ENCODE data around the gene PANK2. TPM values are rescaled to one million over a fixed set of nuclear protein-coding genes. Genes with fewer than 3 reads are reported as not detected.

PANK2 gene
- total RNA-seq, 1 experiment from 2014 or later, result 41.6 TPM

- no peaks in the 10 kb centered on the region for H3K79me2 ChIP-seq (ENCODE audit: insufficient read depth, low read length)
- H3K9ac ChIP-seq (ENCODE audit: low read length), result no peak overlapping the region
- intact Hi-C loops (cut with micrococcal nuclease), result no loop called here
- BruUV-seq (replicated peaks), result no TSS peak
- ATAC-seq, result no peak
- no peak overlapping the region for H3K4me3 ChIP-seq (replicated peaks in 1 of 2; ENCODE audit: low read depth in 1 of 2, low read length in 2 of 2)
- no peaks in the 10 kb centered on the region for H3K4me1 ChIP-seq (ENCODE audit: control insufficient read depth in 1 of 2, insufficient read depth in 2 of 2, low read length in 2 of 2)
- H3K27ac ChIP-seq (ENCODE audit: low read depth, low read length), result no peak overlapping the region
- H3K36me3 ChIP-seq (ENCODE audit: control insufficient read depth in 1 of 2, insufficient read depth in 2 of 2, low read length in 2 of 2), result no peaks in the 10 kb centered on the region; a peak in 1 of 4 replicates
- H3K27me3 ChIP-seq (ENCODE audit: insufficient read depth, low read length), result no peaks in the 10 kb centered on the region
- no peaks in the 10 kb centered on the region for H4K20me1 ChIP-seq (ENCODE audit: insufficient read depth)
- no peak overlapping the region for H2AFZ ChIP-seq (ENCODE audit: low read depth, low read length, poor library complexity, severe bottlenecking)
- CTCF ChIA-PET, result no interaction called here
- RAD21 ChIA-PET (ENCODE audit: low non-redundant PET in 1 of 2, low total read pairs in 2 of 2, uncharacterized antibody in 2 of 2, unreplicated experiment in 2 of 2), result no interaction called here
- no peaks in the 10 kb centered on the region for H3K9me2 ChIP-seq (ENCODE audit: insufficient read depth)
- H3K9me3 ChIP-seq (ENCODE audit: control insufficient read depth in 1 of 2, insufficient read depth in 1 of 2, low read depth in 1 of 2, low read length in 2 of 2), result no peaks in the 10 kb centered on the region
- no peak for TF ChIP-seq SRF (IDR thresholded peaks at IDR 0.05; ENCODE audit: low read depth)
- no peak for TF ChIP-seq ZBTB33 (IDR thresholded peaks at IDR 0.05; ENCODE audit: extremely low read depth, insufficient replicate concordance, low read length)
- TF ChIP-seq SP1 (IDR thresholded peaks at IDR 0.05; ENCODE audit: low read depth), result no peak
- TF ChIP-seq EZH2 (IDR thresholded peaks at IDR 0.05), result no peak
- TF ChIP-seq CTCF (IDR thresholded peaks at IDR 0.05 in 2 of 3, conservative IDR thresholded peaks at IDR 0.05 in 1 of 3; ENCODE audit: borderline replicate concordance in 1 of 3, insufficient read depth in 1 of 3, low read depth in 2 of 3, low read length in 2 of 3), result no peak
- TF ChIP-seq POLR2AphosphoS5 (IDR thresholded peaks at IDR 0.05; ENCODE audit: low read depth, low read length), result no peak
- TF ChIP-seq REST (IDR thresholded peaks at IDR 0.05; ENCODE audit: low read depth), result no peak
- no peak for TF ChIP-seq EZH2phosphoT487 (IDR thresholded peaks at IDR 0.05; ENCODE audit: borderline replicate concordance)
- TF ChIP-seq CEBPB (IDR thresholded peaks at IDR 0.05; ENCODE audit: low read depth), result no peak
- no peak for TF ChIP-seq EGR1 (IDR thresholded peaks at IDR 0.05; ENCODE audit: low read depth)
- TF ChIP-seq TCF7L2 (IDR thresholded peaks at IDR 0.05; ENCODE audit: borderline replicate concordance, extremely low read depth, insufficient read depth, insufficient read length), result no peak
- POLR2A ChIA-PET, result no interaction called here
- no peak for DNase-seq (ENCODE audit: low read depth, low spot score)
- no peak overlapping the region for H3K4me2 ChIP-seq (ENCODE audit: low read length)
Observed at GRCh38 chr20:3933218-3933617, 44.0 kb downstream of the PANK2 start.
